HG02885 (cell line): ENCODE measurements around the gene DHFR.
"Not testable (repeated sequence)": the region's sequence is repeated elsewhere in the genome, so short reads cannot be mapped to it uniquely, and the experiment has no call there.

Experiments
- ATAC-seq: cut with Tn5 transposase; IDR thresholded peaks from one replicate; pipeline ENCODE4 v1.9.1; 2021; ENCODE audit warnings: mild to moderate bottlenecking; ENCODE audit not compliant: unreplicated experiment, poor library complexity

Gene DHFR

GRCh38 chr5:80654391-80655230 is at the start of gene DHFR, which contains the start of gene MSH3:
Gene DHFR, minus strand, starts transcription at chr5:80654983. Its CDS starts 494 bp downstream, at chr5:80654489.
Gene MSH3, plus strand, starts transcription at chr5:80654652. Its CDS starts 76 bp downstream, at chr5:80654728.
- ATAC-seq: peak; percentile 36

DNA sequence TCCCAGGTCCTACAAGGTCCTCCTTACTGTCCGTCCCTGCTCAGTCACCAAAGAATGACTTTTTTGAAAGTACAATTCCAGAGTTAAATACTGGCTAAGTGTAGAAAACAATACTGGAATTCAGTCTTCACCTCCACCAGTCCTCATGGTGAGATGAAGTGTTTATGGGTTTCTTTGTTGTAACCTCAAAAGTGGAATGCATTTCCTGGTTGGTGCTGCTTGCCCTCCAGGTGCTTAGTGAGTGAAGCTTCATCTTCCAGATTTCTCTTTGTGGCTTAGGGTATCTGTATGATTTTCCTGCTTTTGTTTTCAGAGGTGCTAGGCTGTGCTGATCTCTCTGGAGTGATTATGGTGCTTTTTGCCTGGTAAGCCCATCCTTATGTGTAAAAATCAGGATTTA is 49.4 kb upstream of the DHFR start:
- no peak for ATAC-seq

GRCh38 chr5:80703747-80704146 is 49.0 kb upstream of the DHFR start:
- no peak for ATAC-seq

GRCh38 chr5:80703291-80703690 is 48.5 kb upstream of the DHFR start:
- ATAC-seq: no peak

GRCh38 chr5:80701597-80701996 is 46.8 kb upstream of the DHFR start:
- no peak for ATAC-seq

- no peak for ATAC-seq
These were observed 43.6 kb upstream of the DHFR start for GRCh38 chr5:80698369-80698768.

- no peak for ATAC-seq
These were observed 42.3 kb upstream of the DHFR start for GRCh38 chr5:80697100-80697499.

DNA sequence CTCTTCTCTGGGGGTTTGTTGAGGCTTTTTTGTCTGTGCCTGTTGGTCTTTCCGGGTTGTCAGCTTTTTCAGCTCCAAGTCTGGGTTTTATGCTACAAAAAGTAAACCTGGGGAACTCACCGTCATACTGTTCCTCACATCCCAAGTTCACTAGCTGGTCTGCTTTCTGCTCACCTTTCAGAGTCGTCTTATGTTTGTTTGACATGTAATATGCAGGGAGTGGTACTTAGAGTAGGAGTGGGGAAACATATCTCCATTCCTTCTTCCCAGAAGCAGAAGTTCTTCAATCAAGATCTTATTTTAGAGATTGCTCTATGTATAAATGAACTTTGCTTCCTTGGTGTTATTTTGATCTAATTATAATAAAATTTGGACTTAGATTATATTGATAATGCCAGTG is 41.7 kb upstream of the DHFR start:
- ATAC-seq: no peak

GRCh38 chr5:80695666-80696065 is 40.9 kb upstream of the DHFR start:
- no peak for ATAC-seq

DNA sequence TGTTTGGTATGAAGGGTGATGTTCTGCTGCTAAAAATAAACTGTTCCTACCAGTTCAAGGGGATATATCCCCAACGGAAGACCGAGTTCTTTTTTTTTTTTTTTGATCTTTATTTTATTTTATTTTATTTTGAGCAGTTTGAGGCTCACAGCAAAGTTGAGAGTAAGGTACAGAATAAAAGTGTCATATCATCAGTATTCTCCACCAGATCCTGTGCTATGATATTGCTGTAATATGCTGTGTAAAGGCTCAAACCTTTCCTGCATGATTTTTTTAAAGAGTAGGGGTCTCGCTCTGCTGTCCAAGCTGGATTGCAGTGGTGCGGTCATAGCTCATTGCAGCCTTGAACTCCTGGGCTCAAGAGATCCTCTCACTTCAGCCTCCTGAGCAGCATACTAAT is 34.8 kb upstream of the DHFR start:
- no peak for ATAC-seq

- ATAC-seq: no peak
These were observed 34.1 kb upstream of the DHFR start for GRCh38 chr5:80688648-80689420.

DNA sequence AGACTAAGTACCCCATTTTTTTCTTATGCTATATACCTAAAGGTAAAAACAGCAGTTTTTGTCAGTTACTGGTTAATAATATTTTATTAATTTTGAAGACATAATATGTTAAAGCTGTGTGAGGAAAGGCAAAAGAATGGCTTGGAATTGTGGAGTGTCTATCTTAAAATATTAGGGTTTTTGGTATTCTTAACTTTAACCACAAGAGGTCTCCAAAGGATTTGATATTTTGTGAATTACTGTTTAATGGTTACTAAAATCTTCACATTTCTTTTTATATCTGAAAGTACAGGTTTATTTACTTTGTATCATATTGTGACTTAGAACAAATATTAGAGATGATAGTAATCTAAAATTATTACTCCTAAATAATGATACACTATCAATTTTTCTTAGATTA is 32.0 kb upstream of the DHFR start:
- ATAC-seq: no peak

GRCh38 chr5:80676706-80677105 is 21.9 kb upstream of the DHFR start:
- ATAC-seq: no peak

GRCh38 chr5:80672140-80672736 is 17.5 kb upstream of the DHFR start:
- ATAC-seq: peak; percentile 49

GRCh38 chr5:80668016-80668969 is 13.5 kb upstream of the DHFR start:
- peak; percentile 74 for ATAC-seq

GRCh38 chr5:80667384-80667783 is 12.6 kb upstream of the DHFR start:
- no peak for ATAC-seq

DNA sequence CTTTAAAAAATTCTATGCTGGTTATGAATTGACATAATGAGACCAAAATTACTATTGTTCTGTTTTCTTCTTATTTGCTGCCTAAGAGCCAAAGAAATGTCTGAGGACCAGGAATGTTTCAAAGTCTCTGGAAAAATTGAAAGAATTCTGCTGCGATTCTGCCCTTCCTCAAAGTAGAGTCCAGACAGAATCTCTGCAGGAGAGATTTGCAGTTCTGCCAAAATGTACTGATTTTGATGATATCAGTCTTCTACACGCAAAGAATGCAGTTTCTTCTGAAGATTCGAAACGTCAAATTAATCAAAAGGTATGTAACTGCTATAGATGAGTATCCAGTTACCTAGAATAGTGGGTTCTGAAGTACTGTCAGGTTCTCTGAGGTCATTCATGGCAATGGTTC is 10.3 kb upstream of the DHFR start:
- no peak for ATAC-seq

GRCh38 chr5:80662108-80662507 is 7.3 kb upstream of the DHFR start:
- no peak for ATAC-seq

GRCh38 chr5:80660661-80661060 is 5.9 kb upstream of the DHFR start:
- not testable (repeated sequence) for ATAC-seq

DNA sequence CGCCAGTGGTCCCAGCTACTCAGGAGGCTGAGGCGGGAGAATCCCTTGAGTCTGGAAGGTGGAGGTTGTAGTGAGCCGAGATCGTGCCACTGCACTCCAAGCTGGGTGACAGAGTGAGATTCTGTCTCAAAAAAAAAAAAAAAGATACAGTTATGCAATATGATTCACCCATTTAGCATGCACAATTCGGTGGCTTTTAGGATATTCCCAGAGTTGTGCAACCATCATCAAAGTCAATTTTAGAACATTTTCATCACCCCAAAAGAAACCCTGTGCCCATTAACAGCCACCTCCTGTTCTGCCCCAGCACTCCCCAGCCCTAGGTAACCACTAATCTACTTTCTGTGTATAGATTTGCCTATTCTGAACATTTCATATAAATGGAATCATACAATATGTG is 4.3 kb upstream of the DHFR start:
- no peak for ATAC-seq
